Skeletal muscle cell (primary cell): ENCODE measurements around the gene GDAP1L1.
"Not testable (repeated sequence)": the region's sequence is repeated elsewhere in the genome, so short reads cannot be mapped to it uniquely, and the experiment has no call there.

Source experiments
- DNase-seq: peaks from one replicate; pipeline ENCODE4 v3.0.0-alpha.2; 2010; ENCODE audit warnings: low read depth
- H3K4me3 ChIP-seq: 2 replicates; pipeline ENCODE4 v1.5.1; 2011; ENCODE audit warnings: low read depth, mild to moderate bottlenecking, control low read depth, low read length, moderate library complexity

The GDAP1L1 gene

GRCh38 chr20:44288252-44288651 is 41.1 kb downstream of the GDAP1L1 start:
- no peak overlapping the region for H3K4me3 ChIP-seq
- DNase-seq: no peak

DNA sequence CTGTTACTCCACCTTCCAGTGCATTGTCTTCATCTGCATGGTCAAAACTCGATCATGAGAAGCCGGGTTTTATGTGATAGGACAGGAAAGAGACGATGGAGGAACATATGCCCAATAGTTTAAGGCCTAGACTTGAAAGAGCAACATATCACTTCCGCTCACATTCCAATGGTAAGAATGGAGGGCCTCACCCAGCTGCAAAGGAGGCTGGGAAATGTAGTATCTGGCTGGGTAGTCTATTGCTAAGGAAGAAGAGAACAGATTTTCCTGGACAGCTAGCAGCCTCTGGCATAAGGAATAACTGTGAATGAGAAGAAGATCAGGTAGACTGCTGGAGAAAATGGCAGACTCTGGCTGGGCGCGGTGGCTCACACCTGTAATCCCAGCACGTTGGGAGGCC is 44.6 kb downstream of the GDAP1L1 start:
- no peak for DNase-seq
- H3K4me3 ChIP-seq: no peak overlapping the region

GRCh38 chr20:44296011-44296410 is 48.9 kb downstream of the GDAP1L1 start:
- no peak overlapping the region for H3K4me3 ChIP-seq
- no peak for DNase-seq

- no peak overlapping the region for H3K4me3 ChIP-seq
- no peak for DNase-seq
Measured at GRCh38 chr20:44297721-44298120, 50.6 kb downstream of the GDAP1L1 start.

DNA sequence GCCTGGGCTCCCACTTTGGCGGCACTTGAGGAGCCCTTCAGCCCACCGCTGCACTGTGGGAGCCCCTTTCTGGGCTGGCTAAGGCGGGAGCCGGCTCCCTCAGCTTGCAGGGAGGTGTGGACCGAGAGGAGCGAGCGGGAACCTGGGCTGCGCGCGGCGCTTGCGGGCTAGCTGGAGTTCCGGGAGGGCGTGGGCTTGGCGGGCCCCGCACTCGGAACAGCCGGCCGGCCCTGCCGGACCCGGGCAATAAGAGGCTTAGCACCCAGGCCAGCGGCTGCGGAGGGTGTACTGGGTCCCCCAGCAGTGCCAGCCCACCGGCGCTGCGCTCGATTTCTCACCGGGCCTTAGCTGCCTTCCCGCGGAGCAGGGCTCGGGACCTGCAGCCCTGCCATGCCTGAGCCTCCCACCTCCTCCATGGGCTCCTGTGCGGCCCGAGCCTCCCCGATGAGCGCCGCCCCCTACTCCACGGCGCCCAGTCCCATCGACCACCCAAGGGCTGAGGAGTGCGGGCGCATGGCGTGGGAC is 52.0 kb downstream of the GDAP1L1 start:
- not testable (repeated sequence) for DNase-seq, H3K4me3 ChIP-seq

DNA sequence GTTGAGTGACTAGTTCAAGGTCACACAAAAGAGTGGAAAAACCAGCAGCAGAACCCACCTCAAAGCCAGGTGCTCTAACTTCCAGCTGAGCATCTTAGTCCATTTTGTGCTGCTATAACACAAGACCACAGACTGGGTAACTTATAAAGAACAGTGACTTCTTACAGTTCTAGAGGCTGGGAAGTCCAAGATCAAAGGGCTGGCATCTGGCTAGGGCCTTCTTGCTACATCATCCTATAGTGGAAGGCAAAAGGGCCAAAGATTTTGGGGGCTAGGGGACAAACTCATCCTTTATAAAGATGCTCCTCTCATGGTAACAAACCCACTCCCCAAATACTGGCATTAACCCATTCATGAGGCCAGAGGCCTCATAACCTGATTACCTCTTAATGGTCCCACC is 54.2 kb downstream of the GDAP1L1 start:
- DNase-seq: no peak

DNA sequence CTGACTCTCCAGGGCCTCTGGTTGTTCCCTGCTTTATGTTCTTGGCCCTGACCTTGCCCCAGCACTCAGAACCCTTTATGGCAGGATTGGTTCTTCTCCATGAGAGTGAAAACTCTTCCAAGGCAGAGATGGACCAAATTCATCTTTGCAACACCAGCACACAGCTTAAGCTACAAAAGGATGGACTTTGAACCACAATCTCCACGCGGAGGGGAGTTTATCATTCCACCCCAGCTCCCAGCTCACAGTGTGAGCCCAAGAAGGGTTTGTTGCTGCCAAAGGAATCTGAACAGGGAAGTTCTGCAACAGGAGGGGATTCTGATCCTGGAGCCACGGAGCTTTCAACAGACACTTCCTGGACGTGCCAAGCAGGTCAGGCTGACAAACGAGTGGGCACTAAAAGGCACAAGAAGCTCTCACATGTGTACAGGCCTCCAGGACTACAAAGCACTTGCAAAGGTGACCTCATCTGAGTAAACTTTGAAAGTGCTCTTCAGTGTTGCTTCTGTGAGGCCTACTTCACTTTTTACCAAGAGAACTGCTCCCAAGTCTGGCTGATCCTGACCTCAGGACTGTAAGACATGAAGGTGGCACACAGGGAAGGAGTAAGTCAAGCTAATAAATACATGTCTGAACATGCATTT is 55.0 kb downstream of the GDAP1L1 start:
- no peak for DNase-seq
- H3K4me3 ChIP-seq: no peak overlapping the region

More for the DNA sequence above, 54.2 kb downstream of the GDAP1L1 start:
- H3K4me3 ChIP-seq: no peak overlapping the region

DNA sequence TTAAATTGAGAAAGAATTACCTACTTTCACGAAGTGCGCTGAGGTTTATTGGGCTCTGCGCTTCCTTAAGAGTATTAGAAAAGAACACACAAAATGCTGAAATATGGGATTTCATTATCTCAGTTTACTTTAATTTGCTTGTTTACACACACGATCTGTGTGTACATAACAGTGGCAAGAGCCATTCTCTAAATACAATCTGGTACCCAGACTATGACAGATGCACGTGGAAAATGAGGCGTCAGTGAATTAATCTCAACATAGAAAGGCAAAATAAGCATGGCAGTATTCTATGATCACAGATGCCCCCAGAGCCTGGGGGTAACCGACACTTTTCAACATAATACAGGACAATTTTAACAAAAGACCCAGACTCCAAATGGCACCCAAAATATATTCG is 55.6 kb downstream of the GDAP1L1 start:
- no peak overlapping the region for H3K4me3 ChIP-seq
- DNase-seq: no peak

- no peak overlapping the region for H3K4me3 ChIP-seq
- DNase-seq: no peak
Measured at GRCh38 chr20:44304383-44304782, 57.3 kb downstream of the GDAP1L1 start.

- no peak for DNase-seq
- H3K4me3 ChIP-seq: no peak overlapping the region
Measured at GRCh38 chr20:44306927-44307326, 59.8 kb downstream of the GDAP1L1 start.

DNA sequence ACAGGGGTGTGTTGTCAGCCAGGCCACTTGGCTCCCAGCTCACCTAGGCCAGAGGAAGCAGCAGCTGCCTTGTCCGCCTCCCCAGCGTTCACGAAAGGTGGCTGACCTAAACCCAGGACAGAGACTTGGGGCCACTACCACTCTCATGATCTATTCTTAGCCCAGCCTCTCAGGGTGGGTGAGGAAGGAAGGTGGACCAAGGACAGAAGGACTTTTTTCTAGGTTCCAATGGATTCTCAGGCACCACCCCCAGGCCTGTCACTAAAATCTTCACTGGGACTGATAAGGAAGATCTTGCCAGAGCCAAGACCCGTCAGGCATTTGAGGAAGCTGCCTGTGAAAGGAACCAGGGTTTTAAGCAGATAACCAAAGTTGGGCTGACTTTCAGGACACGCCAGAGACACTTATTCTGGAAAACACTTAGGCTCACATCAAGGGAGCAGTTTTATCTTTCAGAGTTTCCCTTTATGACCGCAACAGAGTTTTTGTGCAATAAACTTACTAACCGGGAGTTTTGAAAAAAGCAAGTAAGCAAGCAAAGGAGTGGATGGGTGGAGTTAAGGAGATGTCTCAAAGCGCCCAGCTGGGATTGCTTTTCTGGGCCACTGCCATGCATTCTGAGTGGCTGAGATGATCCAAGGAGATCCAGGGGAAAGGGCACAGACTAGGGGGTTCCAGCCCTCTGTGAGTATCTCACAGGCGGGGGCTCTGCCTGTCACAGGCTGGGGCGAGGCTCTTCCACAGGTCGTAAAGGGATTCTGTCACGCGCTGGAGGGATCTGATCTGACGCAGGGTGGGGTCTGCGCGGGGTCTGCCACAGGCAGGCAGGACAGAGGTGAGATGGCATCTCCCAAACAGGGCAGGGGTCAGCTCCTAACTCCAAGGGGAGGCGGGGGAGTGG is 62.9 kb downstream of the GDAP1L1 start:
- peak; percentile 36 for DNase-seq
- H3K4me3 ChIP-seq: peak overlapping the region; percentile 82

- peak; percentile 91 for DNase-seq
- peak within 1 kb of the TSS; percentile 82 for H3K4me3 ChIP-seq
Measured at GRCh38 chr20:44310664-44311639, 63.8 kb downstream of the GDAP1L1 start, which contains the start of gene FITM2. Gene FITM2, minus strand, starts transcription at chr20:44311202. Its CDS starts 54 bp downstream, at chr20:44311148.

GRCh38 chr20:44314870-44315269 is 67.8 kb downstream of the GDAP1L1 start:
- no peak overlapping the region for H3K4me3 ChIP-seq
- DNase-seq: no peak

- no peak overlapping the region for H3K4me3 ChIP-seq
- DNase-seq: no peak
Measured at GRCh38 chr20:44319839-44320422, 72.8 kb downstream of the GDAP1L1 start.

- no peak for DNase-seq
Measured at GRCh38 chr20:44324343-44324742, 77.2 kb downstream of the GDAP1L1 start.

GRCh38 chr20:44326391-44327159 is 79.5 kb downstream of the GDAP1L1 start:
- no peak for DNase-seq
- H3K4me3 ChIP-seq: peak overlapping the region; percentile 28

More at GRCh38 chr20:44324343-44324742, 77.2 kb downstream of the GDAP1L1 start:
- no peak overlapping the region for H3K4me3 ChIP-seq

DNA sequence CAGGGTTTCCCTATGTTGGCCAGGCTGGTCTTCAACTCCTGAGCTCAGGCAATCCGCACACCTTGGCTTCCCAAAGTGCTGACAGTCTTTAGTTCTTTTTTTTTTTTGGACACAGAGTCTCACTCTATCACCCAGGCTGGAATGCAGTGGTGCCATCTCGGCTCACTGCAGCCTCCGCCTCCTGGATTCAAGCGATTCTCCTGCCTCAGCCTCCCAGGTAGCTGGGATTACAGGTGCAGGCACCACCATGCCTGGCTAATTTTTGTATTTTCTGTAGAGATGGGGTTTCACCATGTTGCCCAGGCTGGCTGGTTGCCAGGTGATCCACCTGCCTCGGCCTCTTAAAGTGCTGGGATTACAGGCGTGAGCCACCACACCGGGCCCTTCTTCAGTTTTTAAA is 80.6 kb downstream of the GDAP1L1 start:
- DNase-seq: not testable (repeated sequence)

DNA sequence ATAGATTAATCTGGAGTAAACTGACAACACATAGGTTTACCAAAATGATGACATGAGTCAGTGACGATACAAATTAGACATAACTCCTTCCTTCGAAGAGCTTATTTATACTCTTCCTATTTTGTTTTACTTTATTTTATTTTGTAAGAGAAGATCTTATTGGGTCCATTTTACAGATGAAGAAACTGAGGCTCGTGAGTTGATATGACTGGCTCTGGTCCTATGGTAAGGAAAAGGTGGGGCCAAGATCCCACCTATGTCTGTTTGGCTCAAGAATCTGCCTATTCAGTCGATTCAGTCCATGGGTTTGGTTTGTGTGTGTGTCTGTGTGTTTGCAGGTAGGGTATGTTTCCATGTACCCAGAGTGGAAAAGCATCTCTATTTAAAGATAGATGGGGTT is 81.3 kb downstream of the GDAP1L1 start:
- no peak for DNase-seq
- H3K4me3 ChIP-seq: no peak overlapping the region

More for the DNA sequence above, 80.6 kb downstream of the GDAP1L1 start:
- not testable (repeated sequence) for H3K4me3 ChIP-seq
